ENCODE results near the gene LY86. TPM values are rescaled to one million over a fixed set of nuclear protein-coding genes. Genes with fewer than 3 reads are reported as not detected.

The LY86 gene
- total RNA-seq, 1 experiment from 2014 or later: not detected

- POLR2A ChIA-PET: no interaction called here
- Mint-ChIP-seq H3K27ac (no peak overlapping the region), H3K4me1 (peaks cover 21% of the 10 kb centered on the region), H3K27me3 (ENCODE audit: low read depth) (no peaks in the 10 kb centered on the region), H3K9me3 (peaks cover 10% of the 10 kb centered on the region), H3K36me3 (no peaks in the 10 kb centered on the region), H3K4me3 (no peak overlapping the region)
- CTCF ChIA-PET: no interaction called here
- no peak for TF ChIP-seq ATF3 (CRISPR knock-in tag; conservative IDR thresholded peaks at IDR 0.05)
- no peak for TF ChIP-seq ZNF423 (CRISPR knock-in tag; IDR thresholded peaks at IDR 0.05)
- TF ChIP-seq, protein P1, sequence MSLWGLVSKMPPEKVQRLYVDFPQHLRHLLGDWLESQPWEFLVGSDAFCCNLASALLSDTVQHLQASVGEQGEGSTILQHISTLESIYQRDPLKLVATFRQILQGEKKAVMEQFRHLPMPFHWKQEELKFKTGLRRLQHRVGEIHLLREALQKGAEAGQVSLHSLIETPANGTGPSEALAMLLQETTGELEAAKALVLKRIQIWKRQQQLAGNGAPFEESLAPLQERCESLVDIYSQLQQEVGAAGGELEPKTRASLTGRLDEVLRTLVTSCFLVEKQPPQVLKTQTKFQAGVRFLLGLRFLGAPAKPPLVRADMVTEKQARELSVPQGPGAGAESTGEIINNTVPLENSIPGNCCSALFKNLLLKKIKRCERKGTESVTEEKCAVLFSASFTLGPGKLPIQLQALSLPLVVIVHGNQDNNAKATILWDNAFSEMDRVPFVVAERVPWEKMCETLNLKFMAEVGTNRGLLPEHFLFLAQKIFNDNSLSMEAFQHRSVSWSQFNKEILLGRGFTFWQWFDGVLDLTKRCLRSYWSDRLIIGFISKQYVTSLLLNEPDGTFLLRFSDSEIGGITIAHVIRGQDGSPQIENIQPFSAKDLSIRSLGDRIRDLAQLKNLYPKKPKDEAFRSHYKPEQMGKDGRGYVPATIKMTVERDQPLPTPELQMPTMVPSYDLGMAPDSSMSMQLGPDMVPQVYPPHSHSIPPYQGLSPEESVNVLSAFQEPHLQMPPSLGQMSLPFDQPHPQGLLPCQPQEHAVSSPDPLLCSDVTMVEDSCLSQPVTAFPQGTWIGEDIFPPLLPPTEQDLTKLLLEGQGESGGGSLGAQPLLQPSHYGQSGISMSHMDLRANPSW (CRISPR knock-in tag; conservative IDR thresholded peaks at IDR 0.05; ENCODE audit: low read depth): no peak
- TF ChIP-seq FOXP1 (CRISPR knock-in tag; IDR thresholded peaks at IDR 0.05; ENCODE audit: borderline replicate concordance): no peak
- no peak for TF ChIP-seq CREM (CRISPR knock-in tag; IDR thresholded peaks at IDR 0.05)
- no peak for TF ChIP-seq ESRRA (CRISPR knock-in tag; IDR thresholded peaks at IDR 0.05; ENCODE audit: borderline replicate concordance)
- TF ChIP-seq SMAD3 (CRISPR knock-in tag; IDR thresholded peaks at IDR 0.05; ENCODE audit: borderline replicate concordance): no peak
- no peak for TF ChIP-seq FOXJ3 (CRISPR knock-in tag; IDR thresholded peaks at IDR 0.05; ENCODE audit: borderline replicate concordance)
- no peak for ATAC-seq
- DNase-seq (ENCODE audit: low spot score): no peak
Measured at GRCh38 chr6:6586671-6587526, 1.6 kb upstream of the LY86 start.

DNA sequence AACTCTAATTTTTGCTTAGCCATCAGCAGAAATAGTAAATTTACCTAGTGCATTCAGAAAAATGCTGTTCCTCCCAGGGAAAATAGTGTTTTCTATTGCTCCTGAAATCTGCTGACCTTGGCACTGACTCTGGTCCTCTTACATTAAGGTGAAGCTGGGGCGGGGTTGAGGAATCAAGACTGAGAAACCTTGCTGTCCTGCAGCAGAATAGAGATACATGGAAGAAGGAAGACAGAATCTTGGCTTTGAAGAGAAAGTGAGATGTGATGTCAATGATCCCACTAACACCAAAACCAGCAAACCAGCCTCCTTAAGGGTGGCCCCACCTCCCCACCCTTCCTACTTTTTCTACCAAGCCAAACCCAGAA, 840 bp upstream of the LY86 start:
- H3K4me1 Mint-ChIP-seq: peaks cover 22% of the 10 kb centered on the region
- TF ChIP-seq ESRRA (CRISPR knock-in tag; IDR thresholded peaks at IDR 0.05; ENCODE audit: borderline replicate concordance) (no peak), ATF3 (CRISPR knock-in tag; conservative IDR thresholded peaks at IDR 0.05) (no peak), TEAD1 (CRISPR knock-in tag; IDR thresholded peaks at IDR 0.05) (no peak)
- no peak overlapping the region for H3K4me3 Mint-ChIP-seq
- CTCF ChIA-PET: no interaction called here
- no peaks in the 10 kb centered on the region for H3K36me3 Mint-ChIP-seq
- DNase-seq (ENCODE audit: low spot score) (no peak), ATAC-seq (no peak)
- H3K27ac Mint-ChIP-seq: no peak overlapping the region
- peaks cover 10% of the 10 kb centered on the region for H3K9me3 Mint-ChIP-seq
- POLR2A ChIA-PET: no interaction called here
- H3K27me3 Mint-ChIP-seq (ENCODE audit: low read depth): no peaks in the 10 kb centered on the region

- Mint-ChIP-seq H3K36me3 (no peaks in the 10 kb centered on the region), H3K9me3 (peaks cover 4% of the 10 kb centered on the region; the same call in 1 of the 2 replicates), H3K4me3 (no peak overlapping the region), H3K4me1 (peaks cover 22% of the 10 kb centered on the region), H3K27ac (no peak overlapping the region), H3K27me3 (ENCODE audit: low read depth) (no peaks in the 10 kb centered on the region)
- POLR2A ChIA-PET: interaction anchor here (1.1 kb wide), 1 partner anchor 42 kb away, joined by 3 read pairs; no protein-coding TSS in a partner anchor
- CTCF ChIA-PET: no interaction called here
- ATAC-seq (no peak), DNase-seq (ENCODE audit: low spot score) (no peak)
- TF ChIP-seq, protein P2, sequence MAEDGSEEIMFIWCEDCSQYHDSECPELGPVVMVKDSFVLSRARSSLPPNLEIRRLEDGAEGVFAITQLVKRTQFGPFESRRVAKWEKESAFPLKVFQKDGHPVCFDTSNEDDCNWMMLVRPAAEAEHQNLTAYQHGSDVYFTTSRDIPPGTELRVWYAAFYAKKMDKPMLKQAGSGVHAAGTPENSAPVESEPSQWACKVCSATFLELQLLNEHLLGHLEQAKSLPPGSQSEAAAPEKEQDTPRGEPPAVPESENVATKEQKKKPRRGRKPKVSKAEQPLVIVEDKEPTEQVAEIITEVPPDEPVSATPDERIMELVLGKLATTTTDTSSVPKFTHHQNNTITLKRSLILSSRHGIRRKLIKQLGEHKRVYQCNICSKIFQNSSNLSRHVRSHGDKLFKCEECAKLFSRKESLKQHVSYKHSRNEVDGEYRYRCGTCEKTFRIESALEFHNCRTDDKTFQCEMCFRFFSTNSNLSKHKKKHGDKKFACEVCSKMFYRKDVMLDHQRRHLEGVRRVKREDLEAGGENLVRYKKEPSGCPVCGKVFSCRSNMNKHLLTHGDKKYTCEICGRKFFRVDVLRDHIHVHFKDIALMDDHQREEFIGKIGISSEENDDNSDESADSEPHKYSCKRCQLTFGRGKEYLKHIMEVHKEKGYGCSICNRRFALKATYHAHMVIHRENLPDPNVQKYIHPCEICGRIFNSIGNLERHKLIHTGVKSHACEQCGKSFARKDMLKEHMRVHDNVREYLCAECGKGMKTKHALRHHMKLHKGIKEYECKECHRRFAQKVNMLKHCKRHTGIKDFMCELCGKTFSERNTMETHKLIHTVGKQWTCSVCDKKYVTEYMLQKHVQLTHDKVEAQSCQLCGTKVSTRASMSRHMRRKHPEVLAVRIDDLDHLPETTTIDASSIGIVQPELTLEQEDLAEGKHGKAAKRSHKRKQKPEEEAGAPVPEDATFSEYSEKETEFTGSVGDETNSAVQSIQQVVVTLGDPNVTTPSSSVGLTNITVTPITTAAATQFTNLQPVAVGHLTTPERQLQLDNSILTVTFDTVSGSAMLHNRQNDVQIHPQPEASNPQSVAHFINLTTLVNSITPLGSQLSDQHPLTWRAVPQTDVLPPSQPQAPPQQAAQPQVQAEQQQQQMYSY (CRISPR knock-in tag; IDR thresholded peaks at IDR 0.05): no peak
- TF ChIP-seq, protein P3, sequence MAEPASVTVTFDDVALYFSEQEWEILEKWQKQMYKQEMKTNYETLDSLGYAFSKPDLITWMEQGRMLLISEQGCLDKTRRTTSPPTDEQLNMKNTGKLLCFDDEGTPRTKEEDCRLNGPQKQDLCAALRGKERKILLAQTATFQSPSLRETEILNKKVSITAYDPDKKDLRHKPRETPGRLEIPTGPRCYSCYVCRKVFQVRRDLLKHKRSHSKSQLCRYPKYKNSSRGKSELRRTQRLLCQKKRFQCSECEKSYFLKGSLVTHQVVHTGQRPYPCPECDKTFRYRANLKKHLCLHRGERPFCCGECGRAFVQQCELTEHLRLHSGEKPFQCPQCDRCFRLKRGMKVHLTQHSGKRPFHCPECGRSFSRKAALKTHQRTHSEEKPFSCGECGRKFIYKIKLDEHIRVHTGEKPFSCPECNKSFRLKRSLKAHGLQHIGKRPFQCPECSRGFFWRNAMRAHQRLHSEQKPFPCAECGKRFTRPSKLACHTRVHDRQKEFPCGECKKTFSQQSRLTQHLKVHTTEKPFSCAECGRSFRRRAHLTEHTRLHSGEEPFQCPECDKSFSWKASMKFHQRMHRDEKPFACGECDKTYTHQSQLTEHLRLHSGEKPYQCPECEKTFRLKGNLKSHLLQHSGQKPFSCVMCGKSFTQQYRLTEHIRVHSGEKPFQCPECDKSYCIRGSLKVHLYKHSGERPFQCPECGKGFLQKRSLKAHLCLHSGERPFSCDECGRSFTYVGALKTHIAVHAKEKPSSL (CRISPR knock-in tag; conservative IDR thresholded peaks at IDR 0.05): no peak
- TF ChIP-seq, protein P4, sequence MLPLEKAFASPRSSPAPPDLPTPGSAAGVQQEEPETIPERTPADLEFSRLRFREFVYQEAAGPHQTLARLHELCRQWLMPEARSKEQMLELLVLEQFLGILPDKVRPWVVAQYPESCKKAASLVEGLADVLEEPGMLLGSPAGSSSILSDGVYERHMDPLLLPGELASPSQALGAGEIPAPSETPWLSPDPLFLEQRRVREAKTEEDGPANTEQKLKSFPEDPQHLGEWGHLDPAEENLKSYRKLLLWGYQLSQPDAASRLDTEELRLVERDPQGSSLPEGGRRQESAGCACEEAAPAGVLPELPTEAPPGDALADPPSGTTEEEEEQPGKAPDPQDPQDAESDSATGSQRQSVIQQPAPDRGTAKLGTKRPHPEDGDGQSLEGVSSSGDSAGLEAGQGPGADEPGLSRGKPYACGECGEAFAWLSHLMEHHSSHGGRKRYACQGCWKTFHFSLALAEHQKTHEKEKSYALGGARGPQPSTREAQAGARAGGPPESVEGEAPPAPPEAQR (CRISPR knock-in tag; IDR thresholded peaks at IDR 0.05): no peak
- TF ChIP-seq ATF3 (CRISPR knock-in tag; conservative IDR thresholded peaks at IDR 0.05) (no peak), USF1 (CRISPR knock-in tag; IDR thresholded peaks at IDR 0.05) (no peak), ZNF232 (CRISPR knock-in tag; IDR thresholded peaks at IDR 0.05) (no peak), CBFB (CRISPR knock-in tag; IDR thresholded peaks at IDR 0.05; ENCODE audit: low read depth) (no peak)
Measured at GRCh38 chr6:6588924-6589709, 597 bp downstream of the LY86 start.

All from WTC11 (cell line).